Natural killer cell treated with Interleukin-12 subunit alpha and Interleukin-12 subunit beta and Interleukin-15 and Interleukin-18, amount 100 ng/mL, for 72 hours (primary cell): ENCODE measurements around the gene IAPP. TPM values are rescaled to one million over a fixed set of nuclear protein-coding genes. Genes with fewer than 3 reads are reported as not detected.
"Not testable (repeated sequence)": the region's sequence is repeated elsewhere in the genome, so short reads cannot be mapped to it uniquely, and the experiment has no call there.

Experiments
- ATAC-seq, 2 donors: fragments of 150-1000 bp; cut with Tn5 transposase in 1 of 2; sonication (Bioruptor Pico), chemical (Tn5 transposase) in 1 of 2; 2 replicates each; pipeline ENCODE4 v1.10.0; 2021
- DNase-seq: peaks from one replicate; pipeline ENCODE4 v3.0.0; 2022; ENCODE audit warnings: low spot score
- H3K27ac Mint-ChIP-seq, 2 donors: 1 replicate in 1 of 2; 2 replicates in 1 of 2; pipeline ENCODE4 v1.8.0; 2022; ENCODE audit warnings: mixed read lengths in 2 of 2, mild to moderate bottlenecking in 1 of 2, moderate library complexity in 1 of 2
- H3K27me3 Mint-ChIP-seq, 2 donors: 1 replicate in 1 of 2; 2 replicates in 1 of 2; pipeline ENCODE4 v1.8.0; 2022; ENCODE audit warnings: mixed read lengths in 2 of 2
- H3K36me3 Mint-ChIP-seq: one replicate; pipeline ENCODE4 v1.8.0; 2022; ENCODE audit warnings: mixed read lengths
- H3K4me1 Mint-ChIP-seq, 2 donors: 1 replicate in 1 of 2; 2 replicates in 1 of 2; pipeline ENCODE4 v1.8.0; 2022; ENCODE audit warnings: low read depth in 2 of 2, mixed read lengths in 2 of 2, mild to moderate bottlenecking in 1 of 2
- H3K4me3 Mint-ChIP-seq: one replicate; pipeline ENCODE4 v1.8.0; 2022; ENCODE audit warnings: mixed read lengths
- H3K9me3 Mint-ChIP-seq: 2 replicates; pipeline ENCODE4 v1.8.0; 2022; ENCODE audit warnings: mixed read lengths
- total RNA-seq, 2 donors: library from RNA; stranded (reverse); gene quantifications; one replicate each; pipeline ENCODE4 v1.2.3, GENCODE V29; 2022

Gene IAPP
- total RNA-seq, 2 donors from 2014 or later: not detected

DNA sequence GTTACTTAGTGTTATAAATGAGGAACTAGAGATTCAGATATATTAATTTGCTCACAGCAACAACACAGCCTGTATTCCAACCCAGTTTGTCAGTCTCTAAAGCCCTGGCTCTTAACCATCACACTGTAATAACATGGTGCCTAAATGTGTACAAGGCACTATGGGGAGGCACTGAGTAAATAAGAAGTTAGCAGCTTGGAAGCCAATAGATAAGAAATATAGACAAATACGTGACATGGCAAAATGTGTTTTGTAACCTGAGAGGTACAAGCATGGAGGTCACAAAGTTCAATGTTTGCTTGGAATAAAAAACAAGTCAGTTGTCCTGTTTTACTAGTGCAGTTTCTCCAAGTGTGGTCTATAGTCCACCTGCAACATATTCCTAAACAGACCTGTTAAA, 21.7 kb upstream of the IAPP start:
- no peak overlapping the region for H3K4me3 Mint-ChIP-seq
- H3K27me3 Mint-ChIP-seq: peaks cover 7 to 41% of the 10 kb centered on the region in 2 donors
- H3K9me3 Mint-ChIP-seq: peaks cover 5% of the 10 kb centered on the region
- ATAC-seq (no peak), DNase-seq (no peak)
- H3K27ac Mint-ChIP-seq: no peak overlapping the region
- no peaks in the 10 kb centered on the region for H3K36me3 Mint-ChIP-seq
- no peaks in the 10 kb centered on the region for H3K4me1 Mint-ChIP-seq

DNA sequence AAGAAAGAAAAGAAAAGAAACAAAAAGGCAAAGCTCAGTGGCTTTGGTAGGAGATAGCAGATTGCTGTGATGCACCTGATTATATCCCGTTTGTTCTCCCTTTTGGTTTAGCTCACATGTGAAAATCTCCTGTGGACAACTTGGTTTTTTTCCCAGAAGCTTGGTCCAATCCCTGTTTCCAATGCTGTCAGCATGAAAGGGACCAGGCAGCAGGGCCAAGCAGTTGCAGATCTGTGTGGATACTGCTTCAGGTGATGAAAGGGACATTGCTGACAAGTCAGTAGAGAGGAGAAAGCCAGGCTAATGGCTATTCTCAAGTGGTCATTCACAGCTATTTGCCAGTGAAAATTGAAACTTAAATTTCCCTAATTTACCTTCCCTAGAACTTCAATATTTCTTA, 19.2 kb upstream of the IAPP start:
- H3K4me1 Mint-ChIP-seq: no peaks in the 10 kb centered on the region
- H3K27ac Mint-ChIP-seq: no peak overlapping the region
- DNase-seq: no peak
- H3K4me3 Mint-ChIP-seq: no peak overlapping the region
- ATAC-seq: no peak
- peaks cover 2% of the 10 kb centered on the region for H3K9me3 Mint-ChIP-seq
- no peaks in the 10 kb centered on the region for H3K36me3 Mint-ChIP-seq
- H3K27me3 Mint-ChIP-seq: peaks cover 3 to 37% of the 10 kb centered on the region in 2 donors

DNA sequence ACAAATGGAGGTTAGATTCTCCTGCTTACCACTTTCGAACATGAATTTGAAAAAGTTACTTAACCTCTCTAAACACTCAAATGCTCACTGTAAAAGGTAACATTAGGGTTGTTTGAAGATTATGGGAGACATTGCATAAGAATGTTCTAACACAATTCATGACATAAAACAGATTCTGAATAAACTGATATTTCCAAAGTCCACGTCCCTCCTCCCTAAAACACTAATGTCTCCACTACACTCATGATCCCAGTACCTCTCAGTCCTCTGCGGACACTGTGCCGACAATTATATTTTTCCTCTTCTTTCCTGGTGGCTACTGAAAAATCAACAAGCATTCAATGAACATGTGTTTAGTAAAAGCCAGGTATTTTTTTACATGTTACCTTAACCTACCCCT, 18.8 kb upstream of the IAPP start:
- ATAC-seq: no peak
- Mint-ChIP-seq H3K27ac (no peak overlapping the region), H3K4me1 (no peaks in the 10 kb centered on the region), H3K27me3 (peaks cover 3 to 32% of the 10 kb centered on the region in 2 donors), H3K9me3 (peaks cover 2% of the 10 kb centered on the region), H3K4me3 (no peak overlapping the region), H3K36me3 (no peaks in the 10 kb centered on the region)
- DNase-seq: no peak

DNA sequence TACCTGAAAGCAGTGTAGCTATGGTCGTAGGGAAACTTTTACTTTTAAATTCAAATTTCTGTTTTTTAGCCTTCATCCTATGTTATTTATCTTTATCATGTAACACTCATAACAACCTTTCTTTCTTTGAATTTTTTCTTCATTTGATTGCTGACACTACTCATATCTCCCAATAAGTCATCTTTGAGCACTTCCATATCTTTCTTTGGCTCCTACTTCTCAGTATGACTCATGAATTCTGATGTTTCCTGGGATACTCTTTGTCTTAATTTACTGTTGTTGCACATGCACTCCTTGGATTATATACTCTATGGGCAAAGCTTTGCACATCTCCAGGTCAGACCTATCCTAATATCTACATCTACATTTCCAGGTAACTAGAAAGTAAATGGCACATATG, 18.1 kb upstream of the IAPP start:
- Mint-ChIP-seq H3K27ac (no peak overlapping the region), H3K9me3 (peaks cover 2% of the 10 kb centered on the region), H3K4me1 (no peaks in the 10 kb centered on the region), H3K4me3 (no peak overlapping the region), H3K27me3 (peaks cover 3 to 27% of the 10 kb centered on the region in 2 donors), H3K36me3 (no peaks in the 10 kb centered on the region)
- ATAC-seq: no peak
- no peak for DNase-seq

DNA sequence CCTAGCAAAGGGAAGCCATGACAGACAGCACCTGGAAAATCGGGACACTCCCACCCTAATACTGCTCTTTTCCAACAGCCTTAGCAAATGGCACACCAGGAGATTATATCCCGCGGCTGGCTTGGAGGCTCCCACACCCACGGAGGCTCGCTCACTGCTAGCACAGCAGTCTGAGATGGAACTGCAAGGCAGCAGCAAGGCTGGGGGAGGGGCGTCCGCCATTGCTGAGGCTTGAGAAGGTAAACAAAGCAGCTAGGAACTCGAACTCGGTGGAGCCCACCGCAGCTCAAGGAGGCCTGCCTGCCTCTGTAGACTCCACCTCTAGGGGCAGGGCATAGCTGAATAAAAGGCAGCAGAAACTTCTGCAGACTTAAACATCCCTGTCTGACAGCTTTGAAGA, 12.1 kb upstream of the IAPP start:
- H3K4me3 Mint-ChIP-seq, H3K4me1 Mint-ChIP-seq, H3K27ac Mint-ChIP-seq, H3K36me3 Mint-ChIP-seq, DNase-seq, ATAC-seq: not testable (repeated sequence)
- Mint-ChIP-seq H3K27me3 (peaks cover 2 to 20% of the 10 kb centered on the region in 2 donors), H3K9me3 (peaks cover 17% of the 10 kb centered on the region)

DNA sequence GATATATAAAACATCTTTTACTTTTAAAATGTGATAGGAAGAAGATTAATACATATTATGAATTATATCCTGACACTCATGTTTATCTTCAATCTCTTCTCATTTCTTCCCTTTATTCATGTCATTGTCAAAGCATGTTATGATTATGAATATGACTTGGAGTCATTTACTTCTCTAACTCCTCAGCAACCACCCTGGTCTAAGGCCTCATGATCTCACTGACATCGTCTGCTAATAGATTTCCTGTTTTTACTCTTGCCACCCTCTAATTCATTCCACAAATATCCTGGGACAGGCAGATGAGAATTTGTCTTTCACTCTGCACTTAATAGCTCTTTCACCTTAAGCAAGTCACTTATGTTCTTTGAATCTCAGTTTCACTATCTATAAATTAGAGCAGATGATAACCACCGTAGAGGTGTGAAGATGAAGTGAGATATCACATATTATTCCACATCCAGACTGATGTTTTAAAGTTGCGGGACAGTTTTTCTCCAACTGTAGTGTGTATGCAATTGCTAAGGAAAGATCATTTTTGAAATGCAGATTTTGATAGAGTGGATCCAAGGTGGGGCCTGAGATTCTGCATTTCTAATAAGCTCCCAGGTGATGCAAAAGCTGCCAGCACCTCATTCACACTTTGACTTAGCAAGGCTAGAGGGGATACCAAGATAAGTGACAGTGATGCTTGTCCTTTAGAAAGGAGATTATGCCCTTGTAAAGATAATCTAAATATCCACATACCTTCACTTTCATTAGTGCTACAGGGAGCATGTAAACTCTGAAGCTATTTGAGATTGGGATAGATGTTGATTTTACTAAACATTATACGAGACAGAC, 3.3 kb upstream of the IAPP start:
- Mint-ChIP-seq H3K4me3 (no peak overlapping the region), H3K27me3 (peaks cover 3 to 5% of the 10 kb centered on the region in 2 donors), H3K4me1 (peaks cover 4 to 7% of the 10 kb centered on the region in 2 donors), H3K36me3 (no peaks in the 10 kb centered on the region), H3K9me3 (peaks cover 5% of the 10 kb centered on the region), H3K27ac (no peak overlapping the region)
- ATAC-seq (no peak), DNase-seq (no peak)

DNA sequence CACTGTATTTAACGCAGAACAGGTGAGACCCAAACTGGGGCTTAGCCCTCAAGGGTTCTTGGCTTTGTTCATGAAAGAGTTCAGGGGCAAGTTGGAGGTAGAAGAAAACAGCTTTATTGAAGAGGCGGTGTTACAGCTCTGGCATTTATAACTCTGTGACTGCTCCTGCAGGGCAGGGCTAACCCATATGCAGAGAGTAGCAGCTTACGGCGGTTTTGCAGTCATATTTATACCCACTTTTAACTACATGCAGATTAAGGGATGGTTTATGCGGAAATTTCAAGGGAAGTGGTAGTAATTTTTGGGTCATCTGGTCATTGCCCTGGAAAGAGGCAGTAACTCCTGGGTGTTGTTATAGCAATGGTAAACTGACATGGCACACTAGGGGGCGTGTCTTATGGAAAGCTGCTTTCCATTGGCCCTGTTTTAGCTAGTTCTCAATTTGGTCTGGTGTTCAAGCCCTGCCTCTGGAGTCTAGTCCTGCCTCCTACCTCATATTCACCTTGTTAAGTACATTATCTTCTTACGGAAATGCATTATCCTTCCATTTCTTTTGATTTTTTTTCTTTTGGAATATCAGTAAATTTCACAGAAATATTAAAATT, 1.8 kb upstream of the IAPP start:
- DNase-seq: no peak
- H3K4me3 Mint-ChIP-seq: no peak overlapping the region
- peaks cover 3 to 5% of the 10 kb centered on the region in 2 donors for H3K27me3 Mint-ChIP-seq
- H3K9me3 Mint-ChIP-seq: no peaks in the 10 kb centered on the region
- no peak overlapping the region for H3K27ac Mint-ChIP-seq
- no peak for ATAC-seq
- no peaks in the 10 kb centered on the region for H3K36me3 Mint-ChIP-seq
- H3K4me1 Mint-ChIP-seq: peaks cover 4 to 7% of the 10 kb centered on the region in 2 donors

DNA sequence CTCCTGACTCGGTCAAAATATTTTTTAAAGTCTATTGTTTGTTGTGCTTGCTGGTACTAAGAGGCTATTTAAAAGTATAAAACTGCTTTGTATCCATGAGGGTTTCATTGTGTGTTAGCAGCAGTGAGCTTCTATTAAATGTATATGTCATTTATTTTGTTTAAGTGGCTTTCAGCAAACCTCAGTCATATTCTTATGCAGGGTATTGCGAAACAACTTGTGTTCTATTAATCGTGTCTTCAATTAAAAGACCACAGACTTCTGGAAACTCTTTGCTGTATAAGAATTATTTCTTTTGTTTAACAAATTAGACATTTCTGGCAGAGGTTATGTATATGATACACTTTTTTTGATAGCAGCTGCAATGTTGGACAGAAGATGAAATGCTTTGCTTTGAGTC, 6.5 kb downstream of the IAPP start:
- no peak overlapping the region for H3K27ac Mint-ChIP-seq
- DNase-seq (no peak), ATAC-seq (no peak)
- H3K27me3 Mint-ChIP-seq: peaks cover 6 to 7% of the 10 kb centered on the region in 2 donors
- H3K36me3 Mint-ChIP-seq: no peaks in the 10 kb centered on the region
- H3K9me3 Mint-ChIP-seq: no peaks in the 10 kb centered on the region
- no peak overlapping the region for H3K4me3 Mint-ChIP-seq
- no peaks in the 10 kb centered on the region for H3K4me1 Mint-ChIP-seq

DNA sequence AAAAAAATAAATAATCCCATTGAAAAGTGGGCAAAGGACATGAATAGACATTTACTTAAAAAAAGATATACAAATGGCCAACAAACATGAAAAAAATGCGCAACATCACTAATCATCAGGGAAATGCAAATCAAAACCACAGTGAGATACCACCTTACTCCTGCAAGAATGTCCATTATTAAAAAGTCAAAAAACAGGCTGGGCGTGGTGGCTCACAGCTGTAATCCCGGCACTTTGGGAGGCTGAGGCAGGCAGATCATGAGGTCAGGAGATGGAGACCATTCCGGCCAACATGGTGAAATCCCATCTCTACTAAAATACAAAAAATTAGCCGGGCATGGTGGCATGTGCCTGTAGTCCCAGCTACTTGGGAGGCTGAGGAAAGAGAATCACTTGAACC, 8.6 kb downstream of the IAPP start:
- not testable (repeated sequence) for H3K27me3 Mint-ChIP-seq, ATAC-seq, H3K27ac Mint-ChIP-seq, H3K4me3 Mint-ChIP-seq, H3K9me3 Mint-ChIP-seq, H3K36me3 Mint-ChIP-seq, H3K4me1 Mint-ChIP-seq, DNase-seq

DNA sequence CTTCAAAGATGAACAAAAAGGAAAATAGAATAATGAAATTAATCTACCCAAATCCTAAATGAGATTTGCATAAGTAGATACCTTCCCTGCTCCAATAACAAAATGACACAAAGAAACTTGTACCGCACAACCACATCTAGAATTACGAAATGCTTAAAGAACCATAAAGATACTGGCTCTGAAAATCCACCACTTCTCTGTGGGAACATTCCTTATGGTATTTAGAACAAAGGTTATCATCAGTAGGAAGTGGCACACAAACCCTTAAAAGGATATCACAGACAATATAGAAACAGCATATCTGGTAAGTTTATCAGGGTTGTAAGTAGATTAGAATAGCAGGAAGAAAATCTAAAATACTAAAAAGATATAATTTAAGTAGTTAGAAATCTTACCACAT, 11.6 kb downstream of the IAPP start:
- Mint-ChIP-seq H3K4me1 (no peaks in the 10 kb centered on the region), H3K27ac (no peak overlapping the region), H3K4me3 (no peak overlapping the region), H3K9me3 (no peaks in the 10 kb centered on the region), H3K27me3 (peaks cover 2 to 7% of the 10 kb centered on the region in 2 donors), H3K36me3 (no peaks in the 10 kb centered on the region)
- DNase-seq (no peak), ATAC-seq (no peak)

DNA sequence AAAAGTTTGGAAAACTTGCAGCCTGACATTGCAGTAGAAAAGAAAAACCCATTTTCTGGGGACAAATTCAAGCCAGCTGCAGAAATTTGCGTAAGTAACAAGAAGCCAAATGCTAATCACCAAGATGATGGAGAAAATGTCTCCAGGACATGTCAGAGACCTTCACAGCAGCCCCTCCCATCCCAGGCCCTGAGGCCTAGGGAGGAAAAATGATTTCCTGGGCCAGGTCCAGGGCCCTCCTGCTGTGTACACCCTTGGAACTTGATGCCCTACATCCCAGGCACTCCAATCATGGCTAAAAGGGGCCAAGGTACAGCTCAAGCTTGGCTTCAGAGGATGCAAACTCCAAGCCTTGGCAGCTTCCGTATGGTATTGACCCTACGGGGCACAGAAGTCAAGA, 14.5 kb downstream of the IAPP start:
- no peak for DNase-seq
- no peaks in the 10 kb centered on the region for H3K9me3 Mint-ChIP-seq
- H3K27me3 Mint-ChIP-seq: peaks cover 8 to 15% of the 10 kb centered on the region in 2 donors
- H3K36me3 Mint-ChIP-seq: no peaks in the 10 kb centered on the region
- H3K4me1 Mint-ChIP-seq: no peaks in the 10 kb centered on the region
- no peak overlapping the region for H3K4me3 Mint-ChIP-seq
- no peak for ATAC-seq
- no peak overlapping the region for H3K27ac Mint-ChIP-seq

DNA sequence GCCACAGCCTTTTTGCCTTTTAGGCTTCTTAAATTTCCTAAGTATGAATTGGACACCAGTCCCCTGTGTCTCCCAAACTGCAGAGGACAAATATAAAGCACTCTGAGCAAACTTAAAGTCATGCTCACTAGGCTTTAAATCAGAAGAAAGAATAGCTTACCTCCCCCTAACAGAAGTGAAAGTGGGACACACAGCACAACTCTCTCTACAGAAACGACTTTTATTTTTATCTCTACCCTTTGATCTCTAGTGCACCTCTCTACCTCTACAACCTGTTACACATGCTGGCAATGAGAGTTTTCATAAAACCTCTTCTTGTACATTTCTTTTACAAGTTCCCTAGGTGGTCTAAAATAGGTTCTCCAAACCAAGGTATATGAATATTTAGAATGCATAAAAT, 19.7 kb downstream of the IAPP start:
- H3K36me3 Mint-ChIP-seq: no peaks in the 10 kb centered on the region
- H3K9me3 Mint-ChIP-seq: no peaks in the 10 kb centered on the region
- H3K4me1 Mint-ChIP-seq: no peaks in the 10 kb centered on the region
- no peak for ATAC-seq
- H3K27ac Mint-ChIP-seq: no peak overlapping the region
- DNase-seq: no peak
- H3K4me3 Mint-ChIP-seq: no peak overlapping the region
- H3K27me3 Mint-ChIP-seq: peaks cover 13 to 24% of the 10 kb centered on the region in 2 donors

DNA sequence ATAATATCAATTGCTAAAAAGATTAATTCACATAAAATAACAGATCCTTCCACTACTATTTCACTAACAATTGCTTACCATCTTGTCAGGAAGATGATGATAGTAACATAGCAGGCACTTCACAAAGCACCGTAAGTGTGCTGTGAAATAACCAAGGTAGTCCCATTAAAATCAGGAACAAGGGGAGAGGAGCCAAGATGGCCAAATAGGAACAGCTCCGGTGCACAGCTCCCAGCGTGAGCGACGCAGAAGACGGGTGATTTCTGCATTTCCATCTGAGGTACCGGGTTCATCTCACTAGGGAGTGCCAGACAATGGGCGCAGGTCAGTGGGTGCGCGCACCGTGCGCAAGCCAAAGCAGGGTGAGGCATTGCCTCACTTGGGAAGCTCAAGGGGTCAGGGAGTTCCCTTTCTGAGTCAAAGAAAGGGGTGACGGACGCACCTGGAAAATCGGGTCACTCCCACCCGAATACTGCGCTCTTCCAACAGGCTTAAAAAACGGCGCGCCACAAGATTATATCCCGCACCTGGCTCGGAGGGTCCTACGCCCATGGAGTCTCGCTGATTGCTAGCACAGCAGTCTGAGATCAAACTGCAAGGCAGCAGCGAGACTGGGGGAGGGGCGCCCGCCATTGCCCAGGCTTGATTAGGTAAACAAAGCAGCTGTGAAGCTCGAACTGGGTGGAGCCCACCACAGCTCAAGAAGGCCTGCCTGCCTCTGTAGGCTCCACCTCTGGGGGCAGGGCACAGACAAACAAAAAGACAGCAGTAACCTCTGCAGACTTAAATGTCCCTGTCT, 22.3 kb downstream of the IAPP start:
- not testable (repeated sequence) for H3K4me1 Mint-ChIP-seq, H3K4me3 Mint-ChIP-seq, DNase-seq, H3K27ac Mint-ChIP-seq, H3K36me3 Mint-ChIP-seq, H3K9me3 Mint-ChIP-seq, ATAC-seq
- peaks cover 11 to 24% of the 10 kb centered on the region in 2 donors for H3K27me3 Mint-ChIP-seq
